GM19035 (cell line): ENCODE measurements around the gene ERICH6B.

Source experiments
- ATAC-seq: cut with Tn5 transposase; IDR thresholded peaks from one replicate; pipeline ENCODE4 v1.9.1; 2021; ENCODE audit not compliant: unreplicated experiment

ERICH6B gene

GRCh38 chr13:45508776-45509175 is 106.8 kb downstream of the ERICH6B start:
- ATAC-seq = no peak

GRCh38 chr13:45506811-45507210 is 108.7 kb downstream of the ERICH6B start:
- no peak for ATAC-seq

DNA sequence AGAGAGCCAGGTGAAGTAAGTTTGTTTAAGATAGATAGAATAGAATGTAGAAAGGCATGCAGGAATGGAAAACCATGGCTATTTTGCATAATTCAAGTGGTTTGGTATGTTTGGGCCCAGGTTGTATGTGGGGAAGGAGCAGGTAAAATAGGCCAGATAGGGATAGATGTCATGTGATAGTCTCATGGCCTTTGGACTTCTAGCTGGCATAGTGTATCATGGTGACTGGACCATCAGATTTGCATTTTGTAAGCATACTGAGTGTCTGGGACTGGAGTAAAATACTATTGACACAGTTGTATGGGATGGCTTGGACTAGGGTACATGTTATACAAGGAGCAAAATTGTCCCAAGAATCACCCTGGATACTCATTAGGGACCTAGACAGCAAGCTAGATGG is 111.9 kb downstream of the ERICH6B start:
- no peak for ATAC-seq

GRCh38 chr13:45501175-45501526 is 114.4 kb downstream of the ERICH6B start:
- ATAC-seq = no peak

GRCh38 chr13:45500492-45501174 is 114.9 kb downstream of the ERICH6B start:
- no peak for ATAC-seq

GRCh38 chr13:45496942-45497341 is 118.6 kb downstream of the ERICH6B start:
- ATAC-seq = no peak

DNA sequence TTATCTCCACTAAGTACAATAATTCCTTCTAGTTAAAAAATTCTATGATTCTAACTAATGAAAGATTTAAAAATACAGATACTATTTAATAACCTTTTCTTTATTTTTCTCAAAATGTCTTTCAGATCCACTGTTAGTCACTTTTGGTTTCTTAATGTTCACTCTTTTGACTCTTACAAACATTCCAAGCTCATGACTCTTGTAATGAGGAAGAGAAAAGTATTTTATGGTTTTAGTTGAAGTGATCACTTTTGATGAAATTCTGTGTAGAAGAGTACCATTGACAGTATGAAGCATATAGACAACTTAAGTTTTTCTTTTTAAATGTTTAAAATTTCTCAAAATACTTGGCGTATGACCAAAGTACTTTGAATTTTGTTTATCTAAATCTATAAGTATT is 123.0 kb downstream of the ERICH6B start:
- no peak for ATAC-seq
